ENCODE data around the gene PM20D2. TPM values are rescaled to one million over a fixed set of nuclear protein-coding genes. Genes with fewer than 3 reads are reported as not detected.

PM20D2 gene
- total and polyA plus RNA-seq, 2 of the 13 experiments (the other 11 are each of a cell fraction or from before 2014, with no cell fraction given): 13.3 to 26.3 TPM

DNA sequence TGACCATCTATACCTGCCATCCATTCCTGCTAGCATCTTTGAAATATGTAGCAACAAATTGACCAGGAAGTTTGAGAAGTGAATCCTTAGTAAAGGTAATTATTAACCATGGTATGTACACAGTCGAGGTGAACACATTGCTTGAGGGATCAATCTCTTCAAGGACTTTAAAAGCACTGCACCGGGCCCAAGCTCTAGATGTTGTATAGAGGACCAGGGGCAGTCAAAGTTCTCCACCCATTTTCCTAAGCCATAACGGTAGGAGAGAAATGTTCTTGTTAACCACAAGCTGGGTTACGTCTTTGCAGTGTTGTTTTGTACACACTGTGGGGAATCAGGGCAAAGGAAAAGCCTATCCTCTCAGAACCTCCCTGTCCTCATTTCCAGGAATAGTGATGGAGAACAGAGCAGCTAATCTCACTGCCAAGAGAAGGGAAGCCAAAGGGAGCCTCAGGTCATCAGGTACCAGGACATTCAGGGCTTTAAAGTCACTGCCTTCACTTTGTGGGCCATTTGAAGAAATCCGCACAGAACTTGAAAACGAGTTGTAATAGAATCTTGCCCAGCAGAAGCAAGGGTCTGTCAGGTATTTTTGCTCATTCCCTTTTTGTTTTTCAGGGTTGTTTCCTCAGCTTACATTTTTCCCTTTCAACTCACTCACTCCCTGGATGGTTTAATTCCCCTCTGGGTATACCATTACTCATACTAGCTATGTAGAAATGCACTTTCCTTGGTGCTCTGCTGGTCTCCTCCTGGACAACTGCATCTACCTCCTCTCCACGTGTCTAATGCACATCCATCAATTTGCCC, 5.3 kb upstream of the PM20D2 start (continued):
- 0 out of 2 replicates have a peak, but pooled peaks have one; percentile 33 for TF ChIP-seq ESRRA (CRISPR knock-in tag; IDR thresholded peaks at IDR 0.05; ENCODE audit: low read depth)
- peak; percentile 80 for TF ChIP-seq CEBPG (CRISPR knock-in tag; IDR thresholded peaks at IDR 0.05)
- no peak for TF ChIP-seq GABPB1 (CRISPR knock-in tag; IDR thresholded peaks at IDR 0.05)
- TF ChIP-seq MAFG (CRISPR knock-in tag; IDR thresholded peaks at IDR 0.05): no peak
- TF ChIP-seq ZNF256 (CRISPR knock-in tag; conservative IDR thresholded peaks at IDR 0.05): no peak
- TF ChIP-seq HMGA1 (CRISPR knock-in tag; conservative IDR thresholded peaks at IDR 0.05): no peak
- TF ChIP-seq ATF7 (IDR thresholded peaks at IDR 0.05): no peak
- TF ChIP-seq ATF7 (CRISPR knock-in tag; IDR thresholded peaks at IDR 0.05): no peak
- no peak for TF ChIP-seq NBN (conservative IDR thresholded peaks at IDR 0.05)
- TF ChIP-seq ATF4 (CRISPR knock-in tag; IDR thresholded peaks at IDR 0.05): no peak
- TF ChIP-seq CHD2 (IDR thresholded peaks at IDR 0.05; ENCODE audit: low read depth, low read length): no peak
- no peak for TF ChIP-seq JARID2 (CRISPR knock-in tag; IDR thresholded peaks at IDR 0.05; ENCODE audit: insufficient replicate concordance)
- no peak for TF ChIP-seq ZBTB8A (CRISPR knock-in tag; IDR thresholded peaks at IDR 0.05; ENCODE audit: borderline replicate concordance, low read depth)
- no peak for TF ChIP-seq ZNF562 (CRISPR knock-in tag; IDR thresholded peaks at IDR 0.05; ENCODE audit: borderline replicate concordance)
- TF ChIP-seq STAG1 (CRISPR knock-in tag; IDR thresholded peaks at IDR 0.05): no peak
- no peak for TF ChIP-seq SMAD1 (CRISPR knock-in tag; IDR thresholded peaks at IDR 0.05; ENCODE audit: borderline replicate concordance, low read depth)
- TF ChIP-seq RAD51 (IDR thresholded peaks at IDR 0.05; ENCODE audit: borderline replicate concordance): no peak
- TF ChIP-seq SRSF4 (IDR thresholded peaks at IDR 0.05; ENCODE audit: low read depth, low read length, poor library complexity, severe bottlenecking): no peak
- 0 out of 2 replicates have a peak, but pooled peaks have one; percentile 37 for TF ChIP-seq ZNF34 (CRISPR knock-in tag; IDR thresholded peaks at IDR 0.05; ENCODE audit: borderline replicate concordance)
- no peak for TF ChIP-seq TAF15 (IDR thresholded peaks at IDR 0.05; ENCODE audit: low read depth, low read length, poor library complexity, severe bottlenecking)
- no peak for TF ChIP-seq NR2C2 (CRISPR knock-in tag; IDR thresholded peaks at IDR 0.05; ENCODE audit: borderline replicate concordance)
- no peak for TF ChIP-seq KDM3A (CRISPR knock-in tag; IDR thresholded peaks at IDR 0.05; ENCODE audit: low read depth)
- 0 out of 2 replicates have a peak, but pooled peaks have one; percentile 52 for TF ChIP-seq ZBTB20 (CRISPR knock-in tag; IDR thresholded peaks at IDR 0.05; ENCODE audit: borderline replicate concordance, low read depth)
- no peak for TF ChIP-seq SAFB2 (CRISPR knock-in tag; IDR thresholded peaks at IDR 0.05; ENCODE audit: borderline replicate concordance, low read depth)
- peak in 1 of 2 experiments; percentile 34; a peak in 1 of 4 replicates for TF ChIP-seq KLF16 (CRISPR knock-in tag; IDR thresholded peaks at IDR 0.05)
- TF ChIP-seq ZFP1 (CRISPR knock-in tag; IDR thresholded peaks at IDR 0.05): no peak; the same call in 1 of the 2 replicates
- TF ChIP-seq NR2F2 (IDR thresholded peaks at IDR 0.05; ENCODE audit: borderline replicate concordance, low read depth): no peak
- TF ChIP-seq GMEB1 (CRISPR knock-in tag; IDR thresholded peaks at IDR 0.05; ENCODE audit: borderline replicate concordance): peak; percentile 18; the same call in 1 of the 2 replicates
- TF ChIP-seq ARNTL (CRISPR knock-in tag; IDR thresholded peaks at IDR 0.05): 0 out of 2 replicates have a peak, but pooled peaks have one; percentile 38

Measured in HepG2 (cell line).